B cell (primary cell): ENCODE data around the gene NT5C. TPM values are rescaled to one million over a fixed set of nuclear protein-coding genes. Genes with fewer than 3 reads are reported as not detected.
A peak's percentile ranks its signal among the peaks of the same experiment; 100 is the strongest.

Experiments used
- ATAC-seq: fragments of 200-7000 bp; cut with Tn5 transposase; one replicate; pipeline ENCODE4 v1.10.0; 2021; ENCODE audit warnings: low read depth, mild to moderate bottlenecking, moderate number of reproducible peaks, moderate library complexity
- CTCF ChIA-PET: fragments of 350-600 bp; sonication (Branson Sonifier 250); formaldehyde crosslinking; loops from one replicate; lab custom pipeline; 2021; ENCODE audit warnings: antibody characterized with exemption, inconsistent platforms; lab: Charles Lee
- POLR2A ChIA-PET: fragments of 350-600 bp; sonication (Branson Sonifier 250); formaldehyde crosslinking; loops from one replicate; lab custom pipeline; 2021; ENCODE audit warnings: antibody characterized with exemption; lab: Charles Lee
- DNase-seq: peaks from one replicate; pipeline ENCODE4 v3.0.0; 2013
- H2AFZ ChIP-seq: 2 replicates; pipeline ENCODE4 v1.6.1; 2012; ENCODE audit warnings: mild to moderate bottlenecking, low read depth, low read length; ENCODE audit not compliant: insufficient read depth, poor library complexity, severe bottlenecking
- H3K27ac ChIP-seq, 2 donors: 1 replicate in 1 of 2; 2 replicates in 1 of 2; pipeline ENCODE4 v1.5.1; 2012 to 2013; ENCODE audit warnings: low read length in 2 of 2, mild to moderate bottlenecking in 2 of 2, moderate library complexity in 1 of 2
- H3K27me3 ChIP-seq, 4 experiments: fragments of 200-600 bp in 1 of 4; sonication (generic) in 1 of 4; replicated peaks in 1 of 4; 1 replicate in 2 of 4; 2 replicates in 2 of 4; pipeline versions ENCODE4 v1.6.1 to v1.7.0; 2013 to 2016; ENCODE audit warnings: low read length in 3 of 4, mild to moderate bottlenecking in 2 of 4, mixed read lengths in 1 of 4, moderate library complexity in 1 of 4; ENCODE audit not compliant: insufficient read depth in 4 of 4, control insufficient read depth in 3 of 4; ENCODE audit errors: control extremely low read depth in 1 of 4
- H3K36me3 ChIP-seq, 2 experiments: replicated peaks in 1 of 2; 1 replicate in 1 of 2; 2 replicates in 1 of 2; pipeline versions ENCODE4 v1.6.1 to v1.7.1; 2013; ENCODE audit warnings: low read length in 1 of 2; ENCODE audit not compliant: insufficient read depth in 2 of 2, control insufficient read depth in 1 of 2; ENCODE audit errors: control extremely low read depth in 1 of 2, extremely low read depth in 1 of 2
- H3K4me1 ChIP-seq, 2 donors: fragments of 200-600 bp in 1 of 2; sonication (generic) in 1 of 2; 1 replicate in 1 of 2; 2 replicates in 1 of 2; pipeline versions ENCODE4 v1.5.1 to v1.6.1; 2013 to 2017; ENCODE audit warnings: low read length in 2 of 2; ENCODE audit not compliant: control insufficient read depth in 2 of 2, insufficient read depth in 2 of 2
- H3K4me2 ChIP-seq: replicated peaks from 2 replicates; pipeline ENCODE3; 2012; ENCODE audit warnings: mild to moderate bottlenecking, low read depth, low read length; ENCODE audit not compliant: poor library complexity, severe bottlenecking
- H3K4me3 ChIP-seq, 5 experiments: fragments of 200-600 bp in 1 of 5; sonication (generic) in 1 of 5; 1 replicate in 3 of 5; 2 replicates in 2 of 5; pipeline versions ENCODE4 v1.5.1 to v1.7.0; 2011 to 2016; ENCODE audit warnings: low read length in 4 of 5, mild to moderate bottlenecking in 4 of 5, low read depth in 2 of 5, control low read depth in 1 of 5, moderate library complexity in 1 of 5; ENCODE audit not compliant: insufficient read depth in 1 of 5; ENCODE audit errors: control extremely low read depth in 1 of 5, extremely low read depth in 1 of 5
- H3K79me2 ChIP-seq: fragments of 200-600 bp; sonication (generic); one replicate; pipeline ENCODE4 v1.6.0; 2016; ENCODE audit warnings: low read length; ENCODE audit not compliant: control insufficient read depth, insufficient read depth
- H3K9ac ChIP-seq: fragments of 200-600 bp; sonication (generic); 2 replicates; pipeline ENCODE4 v1.6.1; 2017; ENCODE audit warnings: mild to moderate bottlenecking, low read length, moderate library complexity
- H3K9me3 ChIP-seq, 3 donors: one replicate each; pipeline versions ENCODE4 v1.6.1 to v1.7.1; 2013; ENCODE audit warnings: low read length in 2 of 3; ENCODE audit not compliant: control insufficient read depth in 2 of 3, insufficient read depth in 1 of 3; ENCODE audit errors: control extremely low read depth in 1 of 3
- H4K20me1 ChIP-seq: 2 replicates; pipeline ENCODE4 v1.6.0; 2012; ENCODE audit warnings: mild to moderate bottlenecking, low read length; ENCODE audit not compliant: insufficient read depth, control insufficient read depth, poor library complexity, severe bottlenecking
- H3K27ac Mint-ChIP-seq: one replicate; pipeline ENCODE4 v1.8.0; 2021; ENCODE audit warnings: mixed read lengths
- H3K27me3 Mint-ChIP-seq: one replicate; pipeline ENCODE4 v1.8.0; 2021; ENCODE audit warnings: mixed read lengths
- H3K4me1 Mint-ChIP-seq: one replicate; pipeline ENCODE4 v1.8.0; 2021; ENCODE audit warnings: mixed read lengths
- H3K4me3 Mint-ChIP-seq: one replicate; pipeline ENCODE4 v1.8.0; 2021; ENCODE audit warnings: mixed read lengths
- H3K9me3 Mint-ChIP-seq: one replicate; pipeline ENCODE4 v1.8.0; 2022; ENCODE audit warnings: mixed read lengths; ENCODE audit not compliant: insufficient read depth
- EZH2 ChIP-seq: IDR thresholded peaks from 2 replicates; pipeline ENCODE4 v1.6.1; 2012; ENCODE audit warnings: borderline replicate concordance, low read depth, mild to moderate bottlenecking, moderate library complexity, low read length; ENCODE audit not compliant: insufficient read depth, poor library complexity, severe bottlenecking
- WGBS: methylation state at CpG from one replicate; pipeline ENCODE4 v1.1.5; 2013; ENCODE audit warnings: missing lambda C conversion rate; ENCODE audit not compliant: insufficient coverage; 5-methylcytosine and 5-hydroxymethylcytosine counted together
- intact Hi-C: fragments of 100-400 bp; cut with micrococcal nuclease; formaldehyde crosslinking; loops from one replicate; pipeline ENCODE4 v1.10.0; 2022
- polyA plus RNA-seq: library from polyadenylated mRNA; depleted of rRNA; stranded (reverse); fragments of >200 nt; gene quantifications from 2 replicates; pipeline ENCODE4 v1.2.3, GENCODE V29; 2012
- total RNA-seq, 2 donors: library from RNA; stranded (reverse); fragments of 120-200 nt in 1 of 2; gene quantifications; 1 replicate in 1 of 2; 2 replicates in 1 of 2; pipeline versions ENCODE4 v1.2.3 to v1.2.4, GENCODE V29; 2013 to 2022
- TF ChIP-seq, protein P1 (sequence below): fragments of 200-600 bp; IDR thresholded peaks from one replicate; pipeline ENCODE4 v1.8.0; 2022; ENCODE audit warnings: antibody characterized with exemption, mild to moderate bottlenecking

NT5C gene
- total and polyA plus RNA-seq, 2 donors (not counting 1 experiment from before 2014, with no cell fraction given) = 98.9 to 184 TPM

DNA sequence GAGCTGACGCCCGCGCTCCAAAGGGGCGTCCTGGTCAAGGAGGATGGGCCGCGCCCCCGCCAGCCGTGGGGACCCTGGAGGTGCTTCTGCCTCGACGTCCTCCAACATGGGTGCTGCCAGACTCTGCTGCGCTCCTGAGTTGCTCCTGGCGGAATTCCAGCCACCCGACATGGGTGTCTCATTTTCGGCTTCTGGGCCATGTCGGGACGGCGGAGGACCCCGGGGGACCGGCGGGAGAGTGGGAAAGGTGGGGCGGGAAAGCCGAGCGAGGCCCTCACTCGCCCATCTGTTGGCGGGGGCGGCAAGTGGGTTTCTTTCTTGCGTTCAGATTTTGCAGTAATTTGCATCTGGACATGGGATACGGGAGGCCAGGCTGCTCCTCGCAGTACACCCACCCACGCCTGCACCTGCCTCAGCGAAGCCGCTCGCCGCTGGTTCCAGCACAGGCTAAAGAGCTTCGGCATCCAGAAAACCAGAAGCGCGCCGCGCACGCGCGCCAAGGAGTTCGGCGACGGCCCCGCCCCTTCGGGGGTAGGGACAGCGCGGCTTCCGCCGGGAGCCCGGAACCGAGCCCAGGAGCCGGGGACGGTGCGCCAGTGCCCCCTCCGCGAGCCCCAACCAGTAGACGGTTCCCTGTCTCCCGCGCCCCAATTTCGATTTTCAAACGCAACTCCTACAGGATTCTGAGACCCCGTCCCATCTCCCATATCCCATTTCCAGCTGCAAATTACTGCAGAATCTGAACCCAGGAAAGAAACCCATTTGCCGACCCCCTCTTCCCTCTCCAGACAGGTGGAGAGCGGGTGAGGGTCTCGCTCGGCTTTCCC, 21.9 kb downstream of the NT5C start, which contains the start of gene ARMC7:
Gene ARMC7, plus strand, starts transcription at position 563 of the 827 bp plus-strand sequence. CDS start 320 bp downstream, outside the sequence.
- intact Hi-C loops = loop anchor here (1.0 to 2.0 kb wide), 4 partner anchors 32 to 129 kb away; partner anchors contain the start of genes JPT1 and KCTD2
- Mint-ChIP-seq H3K9me3 (no peaks in the 10 kb centered on the region), H3K27ac (peak within 1 kb of the TSS; percentile 90), H3K27me3 (no peaks in the 10 kb centered on the region), H3K4me1 (peaks cover 31% of the 10 kb centered on the region), H3K4me3 (peak within 1 kb of the TSS; percentile 90)
- ChIA-PET POLR2A (interaction anchor here (0.5 to 2.8 kb wide), 5 partner anchors 22 to 97 kb away, joined by 3 to 8 read pairs (median 4); partner anchors contain the start of genes MRPL58, NT5C and NUP85), CTCF (interaction anchor here (0.5 to 11.4 kb wide), 11 partner anchors 19 to 303 kb away, joined by 3 to 373 read pairs (median 4); partner anchors contain the start of genes NT5C and NUP85)
- Histone ChIP-seq H3K4me1 (peaks cover 25 to 29% of the 10 kb centered on the region in 2 donors), H3K4me2 (peak within 1 kb of the TSS; percentile 98), H3K27ac (peak within 1 kb of the TSS; percentile 54 to 56), H3K79me2 (peaks cover 13% of the 10 kb centered on the region), H3K27me3 (peaks cover 0 to 2% (median 0%) of the 10 kb centered on the region in 4 experiments), H2AFZ (peak within 1 kb of the TSS; percentile 93), H4K20me1 (no peaks in the 10 kb centered on the region), H3K9me3 (no peaks in the 10 kb centered on the region), H3K9ac (peak within 1 kb of the TSS; percentile 76), H3K4me3 (peak within 1 kb of the TSS; percentile 80 to 94 (median 84)), H3K36me3 (no peaks in the 10 kb centered on the region)
- under 1% methylated on average over 64 of the region's 68 CpGs for WGBS
- TF ChIP-seq EZH2 = no peak
- peak; percentile 92 for DNase-seq
- ATAC-seq = peak; percentile 80

DNA sequence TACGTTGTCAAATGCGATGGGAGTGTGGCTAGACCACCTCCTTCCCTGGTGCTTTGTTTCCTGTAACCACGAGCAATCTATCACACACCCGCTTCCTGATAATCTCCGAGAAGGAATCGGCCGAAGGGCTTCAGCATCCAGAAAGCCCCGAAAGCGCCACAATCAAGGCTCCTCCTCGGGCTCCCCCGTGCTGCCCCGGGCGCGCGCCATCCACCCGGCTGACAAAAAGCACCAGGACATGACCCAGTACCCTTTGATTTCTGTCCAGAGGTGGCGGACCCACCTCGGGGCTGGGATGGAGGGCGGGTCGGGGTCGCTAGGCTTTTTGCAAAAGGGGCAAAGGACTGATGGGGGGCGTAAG, 22.5 kb downstream of the NT5C start:
- Mint-ChIP-seq H3K27me3 (no peaks in the 10 kb centered on the region), H3K4me3 (peak overlapping the region; percentile 90), H3K4me1 (peaks cover 26% of the 10 kb centered on the region), H3K9me3 (no peaks in the 10 kb centered on the region), H3K27ac (peak overlapping the region; percentile 56)
- peak overlapping the region; percentile 80 to 94 (median 84) for H3K4me3 ChIP-seq
- no peak for ATAC-seq
- no peaks in the 10 kb centered on the region for H4K20me1 ChIP-seq
- peak overlapping the region; percentile 93 for H2AFZ ChIP-seq
- H3K36me3 ChIP-seq = no peaks in the 10 kb centered on the region
- POLR2A ChIA-PET = interaction anchor here (0.5 to 2.8 kb wide), 4 partner anchors 22 to 96 kb away, joined by 3 to 8 read pairs (median 4); partner anchors contain the start of genes MRPL58, NT5C and NUP85
- intact Hi-C loops = loop anchor here (1.0 to 2.0 kb wide), 4 partner anchors 32 to 129 kb away; partner anchors contain the start of genes JPT1 and KCTD2
- peak overlapping the region; percentile 76 for H3K9ac ChIP-seq
- no peaks in the 10 kb centered on the region for H3K9me3 ChIP-seq
- 3% methylated on average over 22 of the region's 22 CpGs for WGBS
- TF ChIP-seq, protein P1, sequence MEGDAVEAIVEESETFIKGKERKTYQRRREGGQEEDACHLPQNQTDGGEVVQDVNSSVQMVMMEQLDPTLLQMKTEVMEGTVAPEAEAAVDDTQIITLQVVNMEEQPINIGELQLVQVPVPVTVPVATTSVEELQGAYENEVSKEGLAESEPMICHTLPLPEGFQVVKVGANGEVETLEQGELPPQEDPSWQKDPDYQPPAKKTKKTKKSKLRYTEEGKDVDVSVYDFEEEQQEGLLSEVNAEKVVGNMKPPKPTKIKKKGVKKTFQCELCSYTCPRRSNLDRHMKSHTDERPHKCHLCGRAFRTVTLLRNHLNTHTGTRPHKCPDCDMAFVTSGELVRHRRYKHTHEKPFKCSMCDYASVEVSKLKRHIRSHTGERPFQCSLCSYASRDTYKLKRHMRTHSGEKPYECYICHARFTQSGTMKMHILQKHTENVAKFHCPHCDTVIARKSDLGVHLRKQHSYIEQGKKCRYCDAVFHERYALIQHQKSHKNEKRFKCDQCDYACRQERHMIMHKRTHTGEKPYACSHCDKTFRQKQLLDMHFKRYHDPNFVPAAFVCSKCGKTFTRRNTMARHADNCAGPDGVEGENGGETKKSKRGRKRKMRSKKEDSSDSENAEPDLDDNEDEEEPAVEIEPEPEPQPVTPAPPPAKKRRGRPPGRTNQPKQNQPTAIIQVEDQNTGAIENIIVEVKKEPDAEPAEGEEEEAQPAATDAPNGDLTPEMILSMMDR = no peak
- no peak for TF ChIP-seq EZH2
- CTCF ChIA-PET = interaction anchor here (0.5 to 11.4 kb wide), 7 partner anchors 19 to 181 kb away, joined by 3 to 373 read pairs (median 74); partner anchors contain the start of genes NT5C and NUP85
- H3K4me2 ChIP-seq = peak overlapping the region; percentile 98
- H3K4me1 ChIP-seq = peaks cover 22 to 24% of the 10 kb centered on the region in 2 donors
- peaks cover 0 to 2% (median 0%) of the 10 kb centered on the region in 4 experiments for H3K27me3 ChIP-seq
- peak; percentile 58 for DNase-seq
- peaks cover 8% of the 10 kb centered on the region for H3K79me2 ChIP-seq
- no peak overlapping the region for H3K27ac ChIP-seq
